ENCODE results near the gene CELF3.

The CELF3 gene

GRCh38 chr1:151720974-151721787 lies 4.6 kb upstream of the CELF3 start, which contains the start of gene RIIAD1:
TSS of gene RIIAD1 (plus strand) at chr1:151721522. CDS start at chr1:151721537, 15 bp downstream.
- peak; percentile 34 for DNase-seq (ENCODE audit: low read depth)

DNA sequence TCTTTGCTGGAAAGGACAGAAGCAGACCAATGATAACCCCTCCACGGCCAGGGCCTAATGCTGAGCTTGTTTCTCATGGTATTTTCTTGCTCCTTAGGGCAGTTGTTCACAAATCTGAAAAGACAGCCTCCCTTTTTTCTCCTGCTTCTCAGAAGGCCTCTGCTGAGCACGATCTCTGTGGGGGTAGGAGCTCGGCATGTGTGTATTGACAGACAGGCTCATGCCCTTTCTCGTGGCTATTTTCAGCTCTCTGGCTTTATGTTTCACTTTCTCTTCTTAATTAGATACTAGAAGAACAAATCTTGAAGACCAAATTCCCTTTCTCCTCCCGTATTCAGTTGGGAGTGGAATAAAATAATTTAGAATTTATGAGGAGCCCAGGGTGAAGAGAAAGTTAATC lies 4.0 kb upstream of the CELF3 start:
- no peak for DNase-seq (ENCODE audit: low read depth)

DNA sequence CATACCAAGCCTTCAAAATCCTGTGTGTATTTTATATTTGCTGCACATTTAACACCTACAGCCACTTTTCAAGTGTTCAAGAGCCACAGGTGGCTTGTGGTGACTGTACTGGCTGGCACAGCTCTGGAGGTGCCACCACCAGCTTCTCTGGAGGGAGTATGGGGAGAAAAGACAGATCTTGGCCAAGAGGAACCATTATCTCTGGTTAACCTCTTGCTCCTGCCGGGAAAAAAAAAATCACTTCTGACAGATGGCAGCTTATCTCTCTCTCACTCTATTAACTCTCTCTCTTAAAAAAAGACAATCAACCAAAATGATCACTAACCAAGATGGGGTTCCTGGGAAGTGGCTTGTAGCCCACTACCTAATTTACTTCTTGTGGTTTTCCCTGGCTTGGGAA lies 3.5 kb upstream of the CELF3 start:
- DNase-seq (ENCODE audit: low read depth) = no peak

GRCh38 chr1:151718666-151719065 lies 2.1 kb upstream of the CELF3 start:
- no peak for DNase-seq (ENCODE audit: low read depth)

- DNase-seq (ENCODE audit: low read depth) = no peak
Observed at GRCh38 chr1:151718011-151718431, 1.4 kb upstream of the CELF3 start.

DNA sequence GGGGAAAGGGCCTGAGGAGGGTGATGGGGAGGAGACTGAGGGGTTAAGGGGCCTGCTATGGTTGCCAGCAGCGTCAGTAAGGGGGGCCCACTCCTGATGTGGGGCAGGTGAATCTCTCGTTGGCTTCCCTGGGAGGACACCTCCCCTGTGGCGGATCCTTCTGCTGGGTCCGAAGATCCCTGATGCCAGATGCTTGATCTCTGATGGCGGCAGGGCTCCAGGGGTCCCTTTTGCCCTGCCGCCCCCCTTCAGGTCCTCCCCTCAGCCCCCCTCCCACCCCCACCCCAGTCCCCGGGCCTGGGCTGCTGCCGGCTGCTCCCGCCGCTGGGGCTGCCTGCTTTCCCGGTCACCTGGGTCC lies 219 bp downstream of the CELF3 start:
- DNase-seq (ENCODE audit: low read depth) = no peak

- no peak for DNase-seq (ENCODE audit: low read depth)
Observed at GRCh38 chr1:151715726-151716404, 738 bp downstream of the CELF3 start.

DNA sequence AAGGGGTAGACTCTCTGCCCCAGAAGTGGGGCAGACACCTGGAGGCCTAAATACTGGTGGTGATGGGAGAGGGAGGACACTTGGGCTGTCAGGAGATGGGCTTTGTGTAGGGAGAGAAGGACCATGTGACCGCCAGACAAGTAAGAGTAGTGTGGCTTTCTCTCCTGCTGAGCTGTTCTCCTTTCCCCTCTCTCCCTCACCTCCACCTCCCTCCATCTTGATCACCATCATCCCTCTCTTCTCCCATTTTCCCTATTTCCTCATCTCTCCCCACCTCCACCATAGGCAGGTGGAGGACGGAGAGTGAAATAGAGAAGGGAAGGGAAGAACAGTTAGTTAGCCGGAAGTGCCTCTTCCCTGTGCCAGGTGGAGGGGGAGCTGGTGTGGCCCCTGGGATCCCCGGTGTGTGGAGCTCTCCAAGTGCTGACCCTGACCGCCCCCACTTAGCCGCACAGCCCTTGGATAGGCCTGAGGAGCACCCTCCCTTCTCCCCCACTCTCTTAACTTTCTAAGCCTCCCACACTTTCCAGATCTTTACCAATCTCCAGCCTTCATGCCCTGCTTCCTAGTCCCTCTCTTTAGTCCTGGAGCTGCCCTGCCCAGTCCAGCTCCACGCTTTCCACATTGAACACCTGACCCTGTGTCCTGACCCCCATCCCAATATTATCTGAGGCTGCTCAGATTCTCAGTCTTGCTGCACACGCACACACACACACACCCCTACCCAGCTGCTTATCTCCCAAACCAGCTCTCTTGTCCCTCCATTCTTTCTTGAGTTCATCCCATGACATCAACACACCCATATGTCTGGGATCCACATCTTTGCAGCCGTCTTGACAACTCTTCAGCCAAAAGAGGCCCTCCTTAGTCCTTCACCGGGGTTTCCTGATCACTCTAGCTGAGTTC lies 1.5 kb downstream of the CELF3 start:
- DNase-seq (ENCODE audit: low read depth) = no peak

- no peak for DNase-seq (ENCODE audit: low read depth)
Observed at GRCh38 chr1:151713874-151714273, 2.7 kb downstream of the CELF3 start.

DNA sequence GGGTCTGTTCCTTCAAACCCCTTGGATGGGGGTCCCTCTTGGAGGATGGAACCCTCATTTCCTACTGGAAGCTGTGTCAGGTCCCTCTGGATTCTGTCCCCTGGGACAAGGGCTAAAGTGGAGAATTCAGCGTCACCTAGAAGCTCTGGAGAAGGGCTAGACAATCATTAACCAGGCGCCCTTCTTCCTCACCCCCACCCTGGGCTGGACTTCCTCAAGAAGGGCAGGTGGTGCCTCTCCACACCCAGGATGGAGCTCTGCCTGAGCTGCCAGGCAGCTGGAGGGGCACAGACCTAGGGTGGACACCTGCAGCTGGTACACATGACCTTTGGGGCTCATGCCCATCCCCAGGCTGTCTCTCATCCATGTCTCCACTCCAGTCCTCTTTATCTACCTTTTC lies 3.6 kb downstream of the CELF3 start:
- no peak for DNase-seq (ENCODE audit: low read depth)

GRCh38 chr1:151711951-151712350 lies 4.7 kb downstream of the CELF3 start:
- no peak for DNase-seq (ENCODE audit: low read depth)

GRCh38 chr1:151711044-151711800 lies 5.4 kb downstream of the CELF3 start:
- no peak for DNase-seq (ENCODE audit: low read depth)

DNA sequence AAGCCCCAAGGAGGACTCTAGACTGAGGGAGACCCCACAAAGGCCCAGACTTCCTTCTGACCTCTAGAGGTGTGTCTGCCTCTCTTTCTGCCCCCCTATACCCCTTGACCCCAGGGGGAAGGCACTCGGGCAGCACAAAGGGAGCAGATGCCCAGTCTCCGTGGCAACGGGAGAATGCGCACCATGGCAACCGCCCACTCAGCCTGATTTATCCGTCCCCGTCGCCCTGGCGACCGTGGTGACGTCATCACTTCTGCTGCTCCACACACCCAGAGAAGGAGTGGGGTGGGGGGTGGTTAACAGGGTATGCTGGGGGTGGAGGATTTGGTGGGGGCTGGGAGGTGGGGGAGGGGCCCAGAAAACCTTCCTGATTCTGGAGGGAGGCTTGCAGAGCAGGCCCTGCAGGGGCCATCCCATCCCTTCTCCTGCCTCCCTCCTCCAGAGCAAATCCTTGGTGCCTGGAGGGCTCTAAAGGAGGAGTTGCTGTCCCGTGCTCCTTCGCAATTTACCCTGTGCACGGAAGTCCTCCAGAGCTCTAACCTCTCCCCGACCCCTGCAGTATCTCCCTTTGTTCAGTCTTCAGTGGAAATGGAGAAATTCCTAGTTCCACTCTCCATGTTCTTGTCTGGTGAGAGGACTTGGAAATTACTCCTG lies 6.3 kb downstream of the CELF3 start:
- DNase-seq (ENCODE audit: low read depth) = no peak

GRCh38 chr1:151708891-151709290 lies 7.7 kb downstream of the CELF3 start:
- no peak for DNase-seq (ENCODE audit: low read depth)

GRCh38 chr1:151707541-151708065 lies 9.0 kb downstream of the CELF3 start:
- DNase-seq (ENCODE audit: low read depth) = no peak

- no peak for DNase-seq (ENCODE audit: low read depth)
Observed at GRCh38 chr1:151706464-151707415, 9.9 kb downstream of the CELF3 start.

DNA sequence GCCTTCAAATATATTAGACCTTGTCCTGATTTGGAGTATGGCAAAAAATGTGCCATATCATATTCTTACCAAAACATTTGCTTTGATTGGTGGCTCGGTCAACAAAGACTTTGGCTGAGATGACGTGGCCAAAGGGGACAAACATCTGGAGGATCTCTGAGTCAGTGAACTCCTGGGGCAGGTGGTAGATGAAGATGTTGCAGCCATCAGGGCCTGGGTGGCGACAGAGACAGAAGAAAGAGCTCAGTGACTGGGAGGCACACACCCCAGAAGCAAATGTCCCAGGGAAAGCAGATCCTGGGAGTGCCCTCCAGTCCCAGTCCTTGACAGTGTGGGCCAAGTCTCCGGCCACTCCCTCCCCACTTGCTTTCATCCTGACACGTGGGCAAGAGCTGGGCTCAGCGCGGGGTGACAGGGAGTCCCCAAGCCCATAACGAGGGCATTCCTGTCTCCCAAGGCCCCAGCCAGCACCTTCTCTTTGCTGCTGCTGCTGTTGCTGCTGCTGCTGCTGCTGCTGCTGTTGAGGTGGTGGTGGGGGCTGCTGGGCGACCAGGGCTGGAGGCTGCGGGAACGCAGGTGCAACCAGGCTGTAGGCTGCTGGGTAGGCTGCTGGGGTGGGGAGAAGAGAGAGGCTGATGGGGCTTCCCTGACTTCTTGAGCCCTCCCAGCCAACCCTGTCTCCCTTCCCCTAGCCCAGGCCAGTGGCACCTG lies 10.7 kb downstream of the CELF3 start:
- no peak for DNase-seq (ENCODE audit: low read depth)

GRCh38 chr1:151705146-151705545 lies 11.5 kb downstream of the CELF3 start:
- DNase-seq (ENCODE audit: low read depth) = no peak

GRCh38 chr1:151704246-151704645 lies 12.4 kb downstream of the CELF3 start:
- DNase-seq (ENCODE audit: low read depth) = no peak
